Tibial nerve (tissue), 4 donors: ENCODE data around the gene ALPL. TPM values are rescaled to one million over a fixed set of nuclear protein-coding genes. Genes with fewer than 3 reads are reported as not detected.

ENCODE experiments used
- DNase-seq, 2 donors: peaks; one replicate each; pipeline ENCODE4 v3.0.0-alpha.2; 2019; ENCODE audit warnings: low spot score in 2 of 2
- H3K27ac ChIP-seq, 4 donors: fragments of 200-600 bp; sonication (generic) in 3 of 4; one replicate each; pipeline ENCODE4 v1.5.1; 2017 to 2019; ENCODE audit warnings: mild to moderate bottlenecking in 1 of 4
- H3K27me3 ChIP-seq, 2 donors: fragments of 200-600 bp; sonication (generic) in 1 of 2; one replicate each; pipeline versions ENCODE4 v1.5.1 to v1.6.0; 2017 to 2019
- H3K36me3 ChIP-seq, 3 donors: fragments of 200-600 bp; sonication (generic); one replicate each; pipeline ENCODE4 v1.5.1; 2018 to 2019
- H3K4me1 ChIP-seq, 4 donors: fragments of 200-600 bp; sonication (generic) in 3 of 4; one replicate each; pipeline ENCODE4 v1.5.1; 2017 to 2019
- H3K4me3 ChIP-seq, 4 donors: fragments of 200-600 bp; sonication (generic) in 3 of 4; one replicate each; pipeline ENCODE4 v1.5.1; 2017 to 2019; ENCODE audit warnings: mild to moderate bottlenecking in 1 of 4, moderate library complexity in 1 of 4
- H3K9me3 ChIP-seq, 4 donors: fragments of 200-600 bp; sonication (generic) in 3 of 4; one replicate each; pipeline ENCODE4 v1.5.1; 2017 to 2019
- CTCF ChIP-seq, 5 experiments: fragments of 200-600 bp in 3 of 5; fragments of 450-650 bp in 2 of 5; sonication (generic) in 3 of 5; IDR thresholded peaks; one replicate each; pipeline ENCODE4 v1.5.1; 2016 to 2019; ENCODE audit warnings: antibody characterized with exemption in 5 of 5, mild to moderate bottlenecking in 3 of 5, moderate library complexity in 2 of 5
- EP300 ChIP-seq, 2 donors: sonication (generic); formaldehyde crosslinking; IDR thresholded peaks; one replicate each; pipeline ENCODE4 v1.6.1; 2017; ENCODE audit warnings: antibody characterized with exemption in 2 of 2, mild to moderate bottlenecking in 1 of 2
- POLR2A ChIP-seq, 2 donors: fragments of 450-650 bp; IDR thresholded peaks; one replicate each; pipeline ENCODE4 v1.6.1; 2017; ENCODE audit warnings: antibody characterized with exemption in 2 of 2, mild to moderate bottlenecking in 2 of 2, moderate library complexity in 2 of 2
- WGBS, 2 donors: methylation state at CpG; one replicate each; pipeline ENCODE4 v1.1.5; 2018; 5-methylcytosine and 5-hydroxymethylcytosine counted together
- total RNA-seq, 4 donors: library from RNA; depleted of rRNA; stranded (reverse); fragments of >200 nt; gene quantifications; one replicate each; pipeline ENCODE4 v1.1.0, GENCODE V29; 2016

The ALPL gene
- total RNA-seq, 4 donors from 2014 or later: 3.9 to 19.2 (median 7.5) TPM

GRCh38 chr1:21621051-21621450 lies 111.8 kb downstream of the ALPL start:
- DNase-seq: no peak
- H3K4me1 ChIP-seq: peaks cover 0 to 33% (median 0%) of the 10 kb centered on the region in 4 donors
- 55 to 74% methylated on average over 6 to 7 of the region's 7 CpGs for WGBS, 2 donors
- no peak for TF ChIP-seq POLR2A (IDR thresholded peaks at IDR 0.05)
- no peaks in the 10 kb centered on the region for H3K9me3 ChIP-seq
- no peak overlapping the region for H3K4me3 ChIP-seq
- no peak overlapping the region for H3K27ac ChIP-seq
- peaks cover 0 to 43% of the 10 kb centered on the region in 2 donors for H3K27me3 ChIP-seq
- peaks cover 0 to 34% (median 0%) of the 10 kb centered on the region in 3 donors for H3K36me3 ChIP-seq

GRCh38 chr1:21621761-21622436 lies 112.7 kb downstream of the ALPL start:
- Histone ChIP-seq H3K27ac (peak overlapping the region in 1 of 4 donors; percentile 30), H3K9me3 (no peaks in the 10 kb centered on the region), H3K27me3 (peaks cover 0 to 43% of the 10 kb centered on the region in 2 donors), H3K36me3 (peaks cover 0 to 27% (median 0%) of the 10 kb centered on the region in 3 donors), H3K4me1 (peaks cover 0 to 33% (median 0%) of the 10 kb centered on the region in 4 donors), H3K4me3 (peak overlapping the region in 2 of 4 donors; percentile 21 to 26)
- 41 to 68% methylated on average over 13 of the region's 39 CpGs for WGBS, 2 donors
- TF ChIP-seq EP300 (IDR thresholded peaks at IDR 0.05) (no peak), POLR2A (IDR thresholded peaks at IDR 0.05) (no peak), CTCF (IDR thresholded peaks at IDR 0.05) (no peak)
- no peak for DNase-seq

- DNase-seq: no peak
- peaks cover 0 to 21% (median 0%) of the 10 kb centered on the region in 3 donors for H3K36me3 ChIP-seq
- H3K27ac ChIP-seq: peak overlapping the region in 1 of 4 donors; percentile 13
- peak overlapping the region in 1 of 4 donors; percentile 26 for H3K4me3 ChIP-seq
- H3K4me1 ChIP-seq: peaks cover 0 to 33% (median 0%) of the 10 kb centered on the region in 4 donors
- TF ChIP-seq POLR2A (IDR thresholded peaks at IDR 0.05) (no peak), CTCF (IDR thresholded peaks at IDR 0.05) (no peak), EP300 (IDR thresholded peaks at IDR 0.05) (no peak)
- peaks cover 0 to 43% of the 10 kb centered on the region in 2 donors for H3K27me3 ChIP-seq
- WGBS, 2 donors: 38 to 46% methylated on average over 17 to 20 of the region's 62 CpGs
- H3K9me3 ChIP-seq: no peaks in the 10 kb centered on the region
Observed at GRCh38 chr1:21622466-21623315, 113.5 kb downstream of the ALPL start.

GRCh38 chr1:21623410-21623961 lies 114.3 kb downstream of the ALPL start:
- H3K4me3 ChIP-seq: no peak overlapping the region
- WGBS, 2 donors: 66 to 81% methylated on average over 10 of the region's 10 CpGs
- peaks cover 0 to 21% (median 0%) of the 10 kb centered on the region in 3 donors for H3K36me3 ChIP-seq
- no peak for TF ChIP-seq EP300 (IDR thresholded peaks at IDR 0.05)
- TF ChIP-seq CTCF (IDR thresholded peaks at IDR 0.05): no peak
- no peak for TF ChIP-seq POLR2A (IDR thresholded peaks at IDR 0.05)
- no peaks in the 10 kb centered on the region for H3K9me3 ChIP-seq
- peaks cover 0 to 41% of the 10 kb centered on the region in 2 donors for H3K27me3 ChIP-seq
- DNase-seq: no peak
- H3K27ac ChIP-seq: peak overlapping the region in 1 of 4 donors; percentile 13
- H3K4me1 ChIP-seq: peaks cover 0 to 33% (median 0%) of the 10 kb centered on the region in 4 donors

GRCh38 chr1:21624571-21625389 lies 115.6 kb downstream of the ALPL start:
- Histone ChIP-seq H3K9me3 (no peaks in the 10 kb centered on the region), H3K4me3 (no peak overlapping the region), H3K4me1 (peaks cover 0 to 21% (median 0%) of the 10 kb centered on the region in 4 donors), H3K27me3 (peaks cover 0 to 28% of the 10 kb centered on the region in 2 donors), H3K27ac (peak overlapping the region in 1 of 4 donors; percentile 4), H3K36me3 (peaks cover 0 to 21% (median 0%) of the 10 kb centered on the region in 3 donors)
- no peak for DNase-seq
- TF ChIP-seq POLR2A (IDR thresholded peaks at IDR 0.05) (no peak), EP300 (IDR thresholded peaks at IDR 0.05) (no peak), CTCF (IDR thresholded peaks at IDR 0.05) (no peak)
- 56 to 74% methylated on average over 8 to 11 of the region's 11 CpGs for WGBS, 2 donors
